WI38 (cell line): ENCODE results near the gene AZGP1.

ENCODE experiments used
- H3K4me3 ChIP-seq: 2 replicates; pipeline ENCODE4 v1.5.1; 2011; ENCODE audit warnings: low read depth, mild to moderate bottlenecking, control low read depth, low read length
- TF ChIP-seq, protein P1 (sequence below): IDR thresholded peaks from 2 replicates; pipeline ENCODE4 v1.5.1; 2012; ENCODE audit warnings: low read depth, mild to moderate bottlenecking, control low read depth, low read length

Gene AZGP1

DNA sequence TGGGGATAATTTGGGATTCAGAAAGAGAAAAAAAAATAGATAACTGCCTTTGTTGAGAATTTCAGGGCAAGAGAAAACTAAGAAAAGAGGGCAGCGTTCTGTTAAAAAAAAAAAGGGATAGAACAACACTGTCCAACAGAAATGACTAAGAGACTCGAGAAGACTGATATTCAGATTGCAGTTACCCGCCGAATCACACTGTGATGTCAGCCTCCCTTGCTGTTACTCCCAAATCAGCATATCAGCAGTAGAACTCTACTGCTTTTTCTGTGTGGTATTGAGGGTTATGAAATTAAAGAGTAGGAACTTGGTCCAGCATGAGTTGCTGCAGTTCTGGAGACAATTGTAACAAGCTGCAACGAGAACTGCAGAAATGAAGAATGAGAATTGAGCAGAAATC, 48.3 kb downstream of the AZGP1 start:
- no peak overlapping the region for H3K4me3 ChIP-seq
- TF ChIP-seq, protein P1, sequence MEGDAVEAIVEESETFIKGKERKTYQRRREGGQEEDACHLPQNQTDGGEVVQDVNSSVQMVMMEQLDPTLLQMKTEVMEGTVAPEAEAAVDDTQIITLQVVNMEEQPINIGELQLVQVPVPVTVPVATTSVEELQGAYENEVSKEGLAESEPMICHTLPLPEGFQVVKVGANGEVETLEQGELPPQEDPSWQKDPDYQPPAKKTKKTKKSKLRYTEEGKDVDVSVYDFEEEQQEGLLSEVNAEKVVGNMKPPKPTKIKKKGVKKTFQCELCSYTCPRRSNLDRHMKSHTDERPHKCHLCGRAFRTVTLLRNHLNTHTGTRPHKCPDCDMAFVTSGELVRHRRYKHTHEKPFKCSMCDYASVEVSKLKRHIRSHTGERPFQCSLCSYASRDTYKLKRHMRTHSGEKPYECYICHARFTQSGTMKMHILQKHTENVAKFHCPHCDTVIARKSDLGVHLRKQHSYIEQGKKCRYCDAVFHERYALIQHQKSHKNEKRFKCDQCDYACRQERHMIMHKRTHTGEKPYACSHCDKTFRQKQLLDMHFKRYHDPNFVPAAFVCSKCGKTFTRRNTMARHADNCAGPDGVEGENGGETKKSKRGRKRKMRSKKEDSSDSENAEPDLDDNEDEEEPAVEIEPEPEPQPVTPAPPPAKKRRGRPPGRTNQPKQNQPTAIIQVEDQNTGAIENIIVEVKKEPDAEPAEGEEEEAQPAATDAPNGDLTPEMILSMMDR: no peak

DNA sequence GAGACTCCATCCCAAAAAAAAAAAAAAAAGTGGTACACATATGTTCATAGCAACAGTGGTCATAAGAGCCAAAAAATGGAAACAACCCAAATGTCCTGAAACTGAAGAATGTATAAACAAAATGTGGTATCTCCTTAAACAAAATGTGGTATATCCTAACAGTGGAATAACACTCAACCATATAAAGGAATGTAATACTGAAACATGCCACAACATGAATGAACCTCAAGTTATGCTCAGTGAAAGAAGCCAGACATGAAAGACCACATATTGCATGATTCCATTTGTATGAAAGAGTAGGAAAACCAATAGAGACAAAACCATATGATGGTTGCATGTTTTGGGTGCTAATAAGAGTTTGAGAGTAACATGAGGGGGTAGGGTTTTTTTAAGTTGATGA, 49.5 kb downstream of the AZGP1 start:
- H3K4me3 ChIP-seq: no peak overlapping the region
- TF ChIP-seq, protein P1: no peak

DNA sequence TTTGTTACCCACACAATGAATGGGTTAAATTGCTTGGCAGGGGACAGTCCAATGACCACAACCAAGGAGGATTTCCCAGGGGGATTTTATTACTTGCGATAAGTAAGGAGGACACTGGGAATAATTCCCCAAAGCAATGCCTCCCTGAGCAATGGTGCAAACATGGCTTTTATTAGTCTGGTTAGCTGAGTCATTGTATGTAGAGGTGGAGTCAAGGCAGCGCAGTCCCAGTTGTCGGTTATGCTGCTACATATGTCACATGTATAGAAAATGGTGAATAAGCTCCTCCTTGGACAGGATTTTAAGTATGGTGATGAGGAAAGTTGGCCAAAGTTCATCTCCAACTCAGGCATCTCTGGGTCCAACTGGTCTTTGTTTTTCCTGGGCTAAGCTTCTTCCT, 52.6 kb downstream of the AZGP1 start:
- TF ChIP-seq, protein P1: no peak
- no peak overlapping the region for H3K4me3 ChIP-seq

DNA sequence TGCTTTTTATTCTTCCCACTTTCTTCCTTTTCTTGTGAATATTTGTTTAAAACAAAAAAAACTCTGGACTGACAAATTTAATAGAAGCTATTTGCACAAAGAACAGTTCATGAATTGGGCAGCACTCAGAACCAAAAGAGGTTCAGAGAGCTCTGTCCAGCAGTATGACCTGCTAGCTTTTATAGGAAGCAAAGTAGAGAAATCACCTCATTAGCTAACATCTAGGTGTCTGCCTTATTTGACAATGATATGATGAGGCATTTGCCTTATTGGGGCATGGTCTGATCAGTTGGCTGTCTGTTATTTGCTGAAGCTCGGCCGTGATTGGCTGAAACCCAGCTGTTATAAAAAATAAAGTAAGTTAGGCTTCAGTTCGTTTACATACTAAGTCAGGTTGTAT, 55.7 kb downstream of the AZGP1 start:
- TF ChIP-seq, protein P1: no peak
- H3K4me3 ChIP-seq: peak overlapping the region; percentile 90

DNA sequence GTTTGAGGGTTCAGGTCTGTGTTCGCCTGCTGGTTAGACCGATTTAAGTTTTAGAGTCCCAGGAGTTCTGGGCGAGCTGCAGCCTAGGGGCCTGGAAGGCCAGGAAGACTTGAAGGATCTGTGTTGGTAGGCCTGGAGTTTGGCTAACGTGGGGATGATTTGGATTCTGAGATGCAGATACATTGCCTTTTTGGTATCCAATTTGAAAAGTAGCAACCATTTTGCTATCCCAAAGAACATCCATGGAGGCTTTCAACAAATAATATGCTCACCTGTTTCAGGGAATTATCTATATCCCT, 56.1 kb downstream of the AZGP1 start:
- peak overlapping the region; percentile 90 for H3K4me3 ChIP-seq
- TF ChIP-seq, protein P1: no peak

DNA sequence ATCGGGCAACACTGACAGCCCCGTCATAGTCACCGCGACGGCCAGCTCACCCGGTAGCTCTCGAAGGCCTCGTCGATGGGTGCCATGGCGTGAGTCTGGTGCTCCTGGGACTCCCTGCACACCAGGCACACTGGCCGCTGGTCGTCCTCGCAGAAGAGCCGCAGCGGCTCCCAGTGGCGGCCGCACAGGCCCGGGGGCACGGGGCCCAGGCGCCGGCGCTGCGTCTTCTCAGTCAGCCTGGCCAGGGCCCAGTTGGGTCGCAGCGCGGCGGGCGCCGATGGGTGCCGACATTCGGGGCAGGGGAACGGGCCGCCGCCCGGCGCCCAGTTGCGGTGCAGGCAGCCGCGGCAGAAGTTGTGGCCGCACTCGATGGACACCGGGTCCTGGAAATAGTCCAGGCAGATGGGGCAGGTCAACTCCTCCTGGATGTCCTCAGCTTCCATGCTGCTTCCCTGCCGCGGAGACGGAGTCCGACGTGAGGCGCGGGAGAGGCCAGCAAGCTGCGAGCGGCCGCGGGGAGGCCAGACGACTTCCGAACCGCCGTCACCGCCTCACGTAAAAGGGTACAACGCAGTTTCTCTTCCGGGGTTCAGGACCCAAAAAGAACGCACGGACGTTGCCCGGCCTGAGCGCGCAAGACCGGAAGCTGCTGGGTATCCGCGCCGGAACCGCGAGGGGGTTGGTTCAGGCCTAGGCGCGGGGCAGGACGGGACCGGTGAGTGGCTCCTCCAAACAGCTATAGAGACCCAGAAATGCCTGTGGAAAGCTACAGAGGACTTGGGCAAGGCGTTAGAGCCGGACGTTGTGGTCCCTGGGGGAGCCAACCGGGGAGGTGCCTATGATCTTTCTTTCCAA, 56.6 kb downstream of the AZGP1 start, which contains the start of gene TRIM4:
Gene TRIM4, minus strand, starts transcription at position 572 of the 855 bp plus-strand sequence. Its CDS starts 129 bp downstream, at position 443.
- TF ChIP-seq, protein P1: peak; percentile 5; the same call in 1 of the 2 replicates
- H3K4me3 ChIP-seq: peak within 1 kb of the TSS; percentile 90
